Mesenchymal stem cell (in vitro differentiated cells and primary cell): ENCODE measurements around the gene MIDN.

Source experiments
- DNase-seq: peaks from one replicate; pipeline ENCODE4 v3.0.0-alpha.2; 2013
- H2AFZ ChIP-seq: one replicate; pipeline ENCODE4 v1.6.1; 2013; ENCODE audit warnings: low read depth, mild to moderate bottlenecking, control low read depth, inconsistent platforms, low read length, moderate library complexity
- H2AK5ac ChIP-seq: 2 replicates; pipeline ENCODE4 v1.6.1; 2013; ENCODE audit warnings: low read length, moderate library complexity, mild to moderate bottlenecking, inconsistent platforms; ENCODE audit not compliant: severe bottlenecking
- H2BK120ac ChIP-seq: one replicate; pipeline ENCODE4 v1.6.1; 2013; ENCODE audit warnings: low read depth, mild to moderate bottlenecking, inconsistent platforms, low read length, moderate library complexity
- H2BK12ac ChIP-seq, 2 experiments: one replicate each; pipeline ENCODE4 v1.6.1; 2013; ENCODE audit warnings: inconsistent platforms in 2 of 2, low read length in 2 of 2, mild to moderate bottlenecking in 2 of 2, moderate library complexity in 2 of 2, control low read depth in 1 of 2
- H2BK15ac ChIP-seq: one replicate; pipeline ENCODE4 v1.6.1; 2013; ENCODE audit warnings: mild to moderate bottlenecking, low read depth, inconsistent platforms; ENCODE audit not compliant: poor library complexity, severe bottlenecking
- H2BK5ac ChIP-seq: 2 replicates; pipeline ENCODE4 v1.6.1; 2013; ENCODE audit warnings: low read depth, mild to moderate bottlenecking, low read length, control low read depth, inconsistent platforms; ENCODE audit not compliant: poor library complexity, severe bottlenecking
- H3K14ac ChIP-seq, 2 experiments: one replicate each; pipeline ENCODE4 v1.6.1; 2013; ENCODE audit warnings: inconsistent platforms in 2 of 2, low read length in 2 of 2, control low read depth in 1 of 2, mild to moderate bottlenecking in 1 of 2, moderate library complexity in 1 of 2
- H3K18ac ChIP-seq, 2 experiments: one replicate each; pipeline ENCODE4 v1.6.1; 2013; ENCODE audit warnings: inconsistent platforms in 2 of 2, low read length in 2 of 2, control low read depth in 1 of 2, low read depth in 1 of 2, mild to moderate bottlenecking in 1 of 2
- H3K23ac ChIP-seq, 2 experiments: one replicate each; pipeline ENCODE4 v1.6.1; 2013; ENCODE audit warnings: inconsistent platforms in 2 of 2, low read length in 2 of 2, mild to moderate bottlenecking in 2 of 2, moderate library complexity in 2 of 2, control low read depth in 1 of 2
- H3K27ac ChIP-seq: 2 replicates; pipeline ENCODE4 v1.5.1; 2013; ENCODE audit warnings: mild to moderate bottlenecking, moderate library complexity, low read length, control low read depth, inconsistent platforms; ENCODE audit not compliant: poor library complexity, severe bottlenecking
- H3K27me3 ChIP-seq, 2 experiments: 2 replicates each; pipeline versions ENCODE4 v1.6.1 to v1.7.0; 2013; ENCODE audit warnings: low read length in 2 of 2, mild to moderate bottlenecking in 2 of 2, moderate library complexity in 2 of 2, control low read depth in 1 of 2, inconsistent platforms in 1 of 2; ENCODE audit not compliant: control insufficient read depth in 1 of 2, insufficient read depth in 1 of 2
- H3K36me3 ChIP-seq, 2 experiments: 2 replicates each; pipeline versions ENCODE4 v1.6.1 to v1.7.0; 2013; ENCODE audit warnings: low read length in 2 of 2, control low read depth in 1 of 2, inconsistent platforms in 1 of 2, low read depth in 1 of 2, mild to moderate bottlenecking in 1 of 2; ENCODE audit not compliant: insufficient read depth in 2 of 2, control insufficient read depth in 1 of 2
- H3K4ac ChIP-seq, 2 experiments: one replicate each; pipeline ENCODE4 v1.6.1; 2013; ENCODE audit warnings: inconsistent platforms in 2 of 2, low read length in 2 of 2, mild to moderate bottlenecking in 2 of 2, moderate library complexity in 2 of 2, control low read depth in 1 of 2, low read depth in 1 of 2
- H3K4me1 ChIP-seq: 2 replicates; pipeline ENCODE4 v1.6.1; 2013; ENCODE audit warnings: low read depth, low read length, control low read depth; ENCODE audit not compliant: control insufficient read depth, insufficient read depth
- H3K4me2 ChIP-seq: 2 replicates; pipeline ENCODE4 v1.6.1; 2013; ENCODE audit warnings: low read length, mild to moderate bottlenecking, inconsistent platforms; ENCODE audit not compliant: poor library complexity, severe bottlenecking
- H3K4me3 ChIP-seq, 2 experiments: 2 replicates each; pipeline versions ENCODE4 v1.5.1 to v1.7.0; 2013; ENCODE audit warnings: low read length in 2 of 2, mild to moderate bottlenecking in 2 of 2, control low read depth in 1 of 2, low read depth in 1 of 2; ENCODE audit not compliant: insufficient read depth in 1 of 2
- H3K79me1 ChIP-seq: replicated peaks from 2 replicates; pipeline ENCODE4 v1.6.1; 2013; ENCODE audit warnings: mild to moderate bottlenecking, control low read depth, low read length, inconsistent platforms; ENCODE audit not compliant: poor library complexity, severe bottlenecking
- H3K9ac ChIP-seq: 2 replicates; pipeline ENCODE4 v1.7.0; 2013; ENCODE audit warnings: mild to moderate bottlenecking, low read length, moderate library complexity
- H3K9me3 ChIP-seq: 2 replicates; pipeline ENCODE4 v1.7.0; 2013; ENCODE audit warnings: mild to moderate bottlenecking, low read length; ENCODE audit not compliant: control insufficient read depth
- H4K8ac ChIP-seq: one replicate; pipeline ENCODE4 v1.6.1; 2013; ENCODE audit warnings: inconsistent platforms, mild to moderate bottlenecking, low read length, moderate library complexity
- H4K91ac ChIP-seq: one replicate; pipeline ENCODE4 v1.6.1; 2013; ENCODE audit warnings: mild to moderate bottlenecking, low read length, inconsistent platforms
- WGBS: methylation state at CpG from one replicate; pipeline ENCODE4 v1.1.7; 2013; ENCODE audit warnings: mixed read lengths; 5-methylcytosine and 5-hydroxymethylcytosine counted together

MIDN gene

GRCh38 chr19:1290703-1291651 lies 42.6 kb downstream of the MIDN start:
- no peak overlapping the region for H3K4me3 ChIP-seq
- H3K4me1 ChIP-seq = peaks cover 22% of the 10 kb centered on the region
- DNase-seq = no peak
- WGBS = 86% methylated on average over 40 of the region's 40 CpGs
- no peaks in the 10 kb centered on the region for H3K79me1 ChIP-seq
- H2AK5ac ChIP-seq = no peak overlapping the region
- H3K23ac ChIP-seq = no peak overlapping the region
- no peak overlapping the region for H4K8ac ChIP-seq
- no peak overlapping the region for H2BK120ac ChIP-seq
- H2BK12ac ChIP-seq = no peak overlapping the region
- H3K4ac ChIP-seq = no peak overlapping the region
- no peak overlapping the region for H3K27ac ChIP-seq
- no peak overlapping the region for H2BK5ac ChIP-seq
- H3K36me3 ChIP-seq = no peaks in the 10 kb centered on the region
- H3K9ac ChIP-seq = no peak overlapping the region
- no peak overlapping the region for H3K18ac ChIP-seq
- no peaks in the 10 kb centered on the region for H3K9me3 ChIP-seq
- no peak overlapping the region for H3K4me2 ChIP-seq
- H4K91ac ChIP-seq = no peak overlapping the region
- H2AFZ ChIP-seq = no peak overlapping the region
- H3K14ac ChIP-seq = no peak overlapping the region
- peaks cover 59 to 93% of the 10 kb centered on the region in 2 experiments for H3K27me3 ChIP-seq
- no peak overlapping the region for H2BK15ac ChIP-seq

GRCh38 chr19:1291761-1292418 lies 43.5 kb downstream of the MIDN start:
- Histone ChIP-seq H3K9ac (no peak overlapping the region), H3K18ac (no peak overlapping the region)
- 83% methylated on average over 20 of the region's 25 CpGs for WGBS

GRCh38 chr19:1292419-1293151 lies 44.2 kb downstream of the MIDN start:
- H3K79me1 ChIP-seq = no peaks in the 10 kb centered on the region
- no peak overlapping the region for H4K91ac ChIP-seq
- no peak overlapping the region for H2AK5ac ChIP-seq
- no peak overlapping the region for H2BK15ac ChIP-seq
- DNase-seq = no peak
- H3K18ac ChIP-seq = no peak overlapping the region
- WGBS = 89% methylated on average over 17 of the region's 17 CpGs
- H3K4me1 ChIP-seq = peaks cover 17% of the 10 kb centered on the region
- no peaks in the 10 kb centered on the region for H3K36me3 ChIP-seq
- peaks cover 47 to 89% of the 10 kb centered on the region in 2 experiments for H3K27me3 ChIP-seq
- H3K4ac ChIP-seq = no peak overlapping the region
- no peak overlapping the region for H2BK5ac ChIP-seq
- H4K8ac ChIP-seq = no peak overlapping the region
- no peak overlapping the region for H3K9ac ChIP-seq
- H3K27ac ChIP-seq = no peak overlapping the region
- no peak overlapping the region for H3K14ac ChIP-seq
- H2BK12ac ChIP-seq = no peak overlapping the region
- H2BK120ac ChIP-seq = no peak overlapping the region
- no peak overlapping the region for H3K4me2 ChIP-seq
- H2AFZ ChIP-seq = no peak overlapping the region
- H3K4me3 ChIP-seq = no peak overlapping the region
- H3K23ac ChIP-seq = no peak overlapping the region
- H3K9me3 ChIP-seq = no peaks in the 10 kb centered on the region

More at GRCh38 chr19:1291761-1292418, 43.5 kb downstream of the MIDN start:
- no peak overlapping the region for H3K27ac ChIP-seq
- H3K9me3 ChIP-seq = no peaks in the 10 kb centered on the region
- no peaks in the 10 kb centered on the region for H3K36me3 ChIP-seq
- H2AK5ac ChIP-seq = no peak overlapping the region
- no peak overlapping the region for H3K4me3 ChIP-seq
- H3K14ac ChIP-seq = no peak overlapping the region
- no peak overlapping the region for H2AFZ ChIP-seq
- H4K91ac ChIP-seq = no peak overlapping the region
- H3K23ac ChIP-seq = no peak overlapping the region
- no peak overlapping the region for H3K4ac ChIP-seq
- no peak for DNase-seq
- no peaks in the 10 kb centered on the region for H3K79me1 ChIP-seq
- no peak overlapping the region for H4K8ac ChIP-seq
- no peak overlapping the region for H2BK12ac ChIP-seq
- H3K4me1 ChIP-seq = peaks cover 17% of the 10 kb centered on the region
- H2BK15ac ChIP-seq = no peak overlapping the region
- H2BK5ac ChIP-seq = no peak overlapping the region
- no peak overlapping the region for H3K4me2 ChIP-seq
- H2BK120ac ChIP-seq = no peak overlapping the region
- H3K27me3 ChIP-seq = peaks cover 53 to 93% of the 10 kb centered on the region in 2 experiments
